NCI-H187 (cell line): ENCODE data around the gene BEAN1.

Experiments used
- DNase-seq, 2 experiments: peaks; one replicate each; lab custom pipeline; 2025; lab: John Stamatoyannopoulos, UW

Gene BEAN1

DNA sequence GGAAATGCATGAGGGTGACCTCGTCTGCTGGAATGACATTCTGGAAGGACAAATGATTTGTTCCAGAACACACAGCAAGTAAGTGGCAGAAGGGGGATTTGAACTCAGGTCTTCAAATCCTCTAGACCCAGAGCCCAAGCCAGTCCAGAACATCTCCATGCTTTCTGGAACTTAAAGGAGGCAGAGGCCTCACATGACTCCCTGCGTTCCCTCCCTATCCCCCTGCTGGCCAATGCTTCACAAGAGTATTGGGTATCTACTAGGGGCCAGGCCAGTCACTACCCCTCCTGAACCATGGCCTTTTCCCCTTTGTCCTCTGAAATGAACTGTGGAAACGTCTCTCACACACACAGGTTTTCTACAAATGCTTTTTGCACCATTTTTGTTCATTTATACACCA is 7.6 kb upstream of the BEAN1 start:
- DNase-seq = no peak

- DNase-seq = no peak
These were observed 6.7 kb upstream of the BEAN1 start for GRCh38 chr16:66420396-66420795.

- DNase-seq = no peak
These were observed 5.2 kb upstream of the BEAN1 start for GRCh38 chr16:66421891-66422290.

- DNase-seq = no peak
These were observed 4.7 kb upstream of the BEAN1 start for GRCh38 chr16:66422366-66422765.

GRCh38 chr16:66423177-66423576 is 3.9 kb upstream of the BEAN1 start:
- DNase-seq = no peak

GRCh38 chr16:66425651-66426050 is 1.4 kb upstream of the BEAN1 start:
- no peak for DNase-seq

GRCh38 chr16:66426112-66427035 is 721 bp upstream of the BEAN1 start:
- DNase-seq = no peak

- DNase-seq = no peak
These were observed 981 bp downstream of the BEAN1 start for GRCh38 chr16:66427871-66428681.

GRCh38 chr16:66428682-66429251 is 1.7 kb downstream of the BEAN1 start:
- DNase-seq = no peak

DNA sequence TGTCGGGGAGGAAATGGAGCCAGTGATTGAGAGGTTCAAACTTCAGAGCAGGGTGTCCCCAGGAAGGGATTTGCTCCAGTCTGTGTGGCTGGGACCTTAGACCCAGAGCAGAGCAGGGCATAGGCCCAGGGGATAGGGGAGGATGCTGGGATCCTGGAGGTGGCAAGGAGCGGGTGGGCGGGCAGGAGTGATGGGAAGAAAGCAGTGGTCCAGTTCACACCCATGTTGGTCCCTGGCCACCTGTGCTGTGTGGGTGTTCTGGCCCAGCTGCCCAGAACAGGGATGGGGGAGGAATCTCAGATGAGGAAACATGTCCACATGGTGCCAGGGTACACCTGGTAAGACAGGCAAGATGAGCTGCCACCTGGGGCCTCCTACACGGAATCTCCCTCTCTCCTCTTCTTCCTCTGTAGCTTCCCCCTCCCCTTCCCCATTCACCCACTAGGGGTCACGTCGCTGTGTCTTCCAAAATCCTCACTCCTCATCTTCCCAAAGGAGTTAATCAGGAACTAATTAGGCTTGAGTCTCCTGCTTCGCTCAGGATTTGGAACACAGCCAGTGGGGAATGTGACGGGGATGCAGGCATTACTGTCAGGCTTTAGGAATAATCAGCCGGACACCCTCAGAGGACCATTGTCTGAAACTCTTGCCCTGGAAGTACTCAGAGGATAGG is 2.3 kb downstream of the BEAN1 start:
- DNase-seq = no peak

DNA sequence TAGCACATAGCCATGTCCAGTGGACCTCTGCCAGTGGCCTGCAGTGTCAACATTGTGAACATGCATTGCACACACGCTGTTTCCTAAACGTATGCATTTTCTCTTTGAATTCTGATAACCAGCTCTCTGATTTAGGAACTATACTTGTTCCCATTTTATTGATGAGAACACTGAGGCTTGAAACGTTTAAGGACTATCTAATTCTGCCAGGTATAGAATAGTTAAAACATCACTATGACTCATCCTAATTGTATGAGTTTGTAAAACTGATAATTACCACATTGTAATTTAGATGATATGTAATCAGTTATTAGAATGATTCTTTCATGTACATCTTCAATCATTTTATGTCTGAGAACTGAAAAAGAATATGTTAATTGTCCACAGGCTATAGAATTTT is 3.1 kb downstream of the BEAN1 start:
- DNase-seq = no peak

- DNase-seq = no peak
These were observed 4.7 kb downstream of the BEAN1 start for GRCh38 chr16:66431760-66432159.

GRCh38 chr16:66432429-66432828 is 5.3 kb downstream of the BEAN1 start:
- no peak for DNase-seq

DNA sequence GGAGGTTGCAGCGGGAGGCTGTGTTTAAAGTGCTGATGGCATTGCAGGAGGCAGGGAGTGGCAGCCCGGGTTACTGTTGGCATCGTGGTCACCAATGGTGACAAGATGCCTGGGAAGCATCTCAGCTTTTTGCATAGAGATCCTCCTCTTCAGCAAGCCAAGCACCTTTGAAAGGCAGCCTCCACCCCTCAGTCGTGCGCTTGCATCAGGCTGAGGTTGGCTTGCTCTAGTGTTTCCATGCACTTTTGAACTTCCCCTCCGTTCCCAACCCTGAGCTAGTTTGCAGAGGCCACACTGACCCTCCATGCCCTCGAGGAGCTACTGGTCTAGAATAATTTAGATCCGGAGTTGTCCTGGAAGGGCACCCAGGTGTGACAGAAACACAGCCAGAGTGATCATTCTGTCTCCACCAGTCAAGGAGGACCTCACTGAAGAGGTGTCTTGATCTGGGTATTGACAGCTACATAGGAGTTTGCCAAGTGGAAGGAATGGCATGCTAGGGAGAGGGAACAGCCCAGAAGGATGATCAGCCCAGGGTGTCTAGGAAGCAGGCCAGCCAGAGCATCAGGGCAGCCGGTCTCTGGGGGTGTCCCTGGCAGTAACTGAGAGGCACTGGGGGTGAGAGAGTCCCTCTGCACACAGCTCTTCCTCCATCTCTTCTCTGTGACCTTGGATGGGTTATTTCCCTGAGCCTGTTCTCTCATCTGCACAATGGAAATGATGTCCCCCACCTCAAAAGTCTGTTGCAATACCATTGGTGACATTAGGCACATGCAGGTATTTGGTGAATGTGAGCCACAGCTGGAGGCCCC is 7.7 kb downstream of the BEAN1 start:
- no peak for DNase-seq

- DNase-seq = no peak
These were observed 8.8 kb downstream of the BEAN1 start for GRCh38 chr16:66435896-66436295.

DNA sequence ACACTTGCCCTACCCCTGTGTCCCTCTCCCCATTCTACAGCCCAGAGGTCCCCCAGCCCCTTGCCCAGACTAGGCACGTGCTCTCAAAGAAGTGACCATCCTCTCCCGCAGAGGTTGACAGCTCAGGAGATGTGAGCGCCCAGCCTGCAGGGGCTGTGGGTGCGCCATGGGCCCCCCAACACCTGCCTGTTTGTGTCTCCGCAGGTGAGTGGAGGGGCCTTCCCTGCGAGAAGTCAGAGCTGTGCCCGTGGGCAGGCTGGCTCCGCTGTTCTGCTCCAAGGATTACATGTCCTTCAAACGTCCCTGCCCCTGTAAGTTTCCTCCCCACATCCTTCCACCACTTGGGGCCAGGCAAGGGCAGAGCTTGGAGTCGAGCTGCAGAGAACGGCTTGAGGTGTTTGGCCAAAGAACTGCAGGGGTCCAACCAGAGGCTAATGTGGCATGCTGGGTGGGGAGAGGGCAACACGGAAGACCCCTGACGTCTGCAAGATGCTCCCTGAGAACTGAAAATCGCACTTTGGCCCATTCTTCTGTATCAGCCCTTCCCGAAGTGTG is 10.4 kb downstream of the BEAN1 start:
- DNase-seq = no peak

DNA sequence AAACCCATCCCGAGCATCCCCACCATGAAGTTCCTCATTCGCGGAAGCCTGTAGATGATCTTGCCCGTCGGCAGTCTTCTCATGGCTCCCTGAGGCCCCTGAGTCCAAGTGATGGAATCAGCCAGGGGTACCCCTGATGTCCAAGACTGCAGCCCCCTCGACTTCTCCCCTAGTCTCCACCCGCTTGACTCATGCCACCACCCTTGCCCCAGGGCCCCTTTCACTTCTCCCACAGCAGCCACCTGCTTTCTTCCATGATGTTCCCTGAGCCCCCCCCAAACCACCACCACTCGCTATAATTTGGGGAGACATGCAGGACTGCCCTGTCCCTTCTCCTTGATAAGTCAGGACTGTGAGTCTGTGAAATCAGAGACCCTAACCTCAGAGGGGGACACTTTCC is 11.4 kb downstream of the BEAN1 start:
- DNase-seq = no peak

GRCh38 chr16:66439051-66439730 is 12.1 kb downstream of the BEAN1 start:
- no peak for DNase-seq

GRCh38 chr16:66440271-66440802 is 13.2 kb downstream of the BEAN1 start:
- DNase-seq = no peak

GRCh38 chr16:66440970-66441369 is 13.9 kb downstream of the BEAN1 start:
- DNase-seq = no peak
